GM12878 (cell line): Measurements from ENCODE around the gene GINS1.

ENCODE experiments used
- BCL11A ChIP-seq: IDR thresholded peaks from 2 replicates; pipeline ENCODE4 v1.6.1; 2011; ENCODE audit warnings: low read depth, low read length
- CTCF ChIP-seq, 3 experiments: IDR thresholded peaks in 2 of 3; conservative IDR thresholded peaks in 1 of 3; 2 replicates each; pipeline ENCODE4 v1.5.1; 2011; ENCODE audit warnings: low read depth in 3 of 3, low read length in 3 of 3, mild to moderate bottlenecking in 3 of 3, control low read depth in 2 of 3, moderate library complexity in 2 of 3, inconsistent platforms in 1 of 3, mixed read lengths in 1 of 3; ENCODE audit not compliant: control insufficient read depth in 2 of 3, insufficient read depth in 1 of 3; ENCODE audit errors: extremely low read depth in 1 of 3
- KDM1A ChIP-seq: fragments of 200-600 bp; sonication (generic); IDR thresholded peaks from 2 replicates; pipeline ENCODE4 v1.6.1; 2016; ENCODE audit warnings: borderline replicate concordance
- MXI1 ChIP-seq: fragments of 150-350 bp; IDR thresholded peaks from 2 replicates; pipeline ENCODE4 v1.6.1; 2011; ENCODE audit warnings: low read depth, mild to moderate bottlenecking, inconsistent platforms, low read length, improper control_type of control experiment
- PKNOX1 ChIP-seq: fragments of 450-650 bp; IDR thresholded peaks from 2 replicates; pipeline ENCODE4 v1.6.1; 2016; ENCODE audit warnings: mild to moderate bottlenecking
- POLR2AphosphoS5 ChIP-seq: IDR thresholded peaks from 2 replicates; pipeline ENCODE4 v1.6.1; 2011; ENCODE audit warnings: mild to moderate bottlenecking, low read length, inconsistent platforms
- TCF3 ChIP-seq: IDR thresholded peaks from 2 replicates; pipeline ENCODE4 v1.6.1; 2012; ENCODE audit warnings: low read depth, mild to moderate bottlenecking, low read length, borderline replicate concordance; ENCODE audit not compliant: insufficient read depth
- YY1 ChIP-seq: IDR thresholded peaks from 2 replicates; pipeline ENCODE4 v1.6.1; 2011; ENCODE audit warnings: low read depth, mild to moderate bottlenecking, low read length

GRCh38 chr20:25496968-25497401 lies 89.5 kb downstream of the GINS1 start:
- TF ChIP-seq CTCF (IDR thresholded peaks at IDR 0.05 in 2 of 3, conservative IDR thresholded peaks at IDR 0.05 in 1 of 3; ENCODE audit: control insufficient read depth in 2 of 3, extremely low read depth in 1 of 3, insufficient read depth in 1 of 3, low read depth in 3 of 3, low read length in 3 of 3) (no peak), BCL11A (no peak), MXI1 (no peak), PKNOX1 (no peak), POLR2AphosphoS5 (no peak), TCF3 (no peak), KDM1A (no peak), YY1 (no peak)
